ENCODE data around the gene SH3RF3. TPM values are rescaled to one million over a fixed set of nuclear protein-coding genes. Genes with fewer than 3 reads are reported as not detected.

The SH3RF3 gene
- total RNA-seq, 1 donor from 2014 or later, result 2.1 TPM

- H3K9ac ChIP-seq (ENCODE audit: low read depth in 1 of 3, low read length in 3 of 3), result no peak overlapping the region
These were observed 15.3 kb downstream of the SH3RF3 start for GRCh38 chr2:109144271-109144670.

GRCh38 chr2:109144721-109145120, 15.7 kb downstream of the SH3RF3 start:
- Histone ChIP-seq H3K9ac (ENCODE audit: low read depth in 1 of 3, low read length in 3 of 3) (no peak overlapping the region), H3K9me3 (ENCODE audit: control insufficient read depth in 3 of 3, low read length in 3 of 3) (no peaks in the 10 kb centered on the region), H3K4me3 (ENCODE audit: low read length in 3 of 3) (no peak overlapping the region), H3K27me3 (ENCODE audit: control insufficient read depth in 3 of 3, insufficient read depth in 3 of 3, low read length in 3 of 3) (no peaks in the 10 kb centered on the region), H3K27ac (ENCODE audit: low read depth, low read length) (no peak overlapping the region), H3K4me1 (ENCODE audit: control insufficient read depth in 3 of 3, insufficient read depth in 3 of 3, low read length in 3 of 3) (peaks cover 13 to 17% (median 14%) of the 10 kb centered on the region in 3 donors), H3K36me3 (ENCODE audit: control insufficient read depth in 3 of 3, insufficient read depth in 3 of 3, low read length in 3 of 3) (no peaks in the 10 kb centered on the region)

More at GRCh38 chr2:109144271-109144670, 15.3 kb downstream of the SH3RF3 start:
- no peak overlapping the region for H3K4me3 ChIP-seq (ENCODE audit: low read length in 3 of 3)
- no peaks in the 10 kb centered on the region for H3K9me3 ChIP-seq (ENCODE audit: control insufficient read depth in 3 of 3, low read length in 3 of 3)
- no peaks in the 10 kb centered on the region for H3K36me3 ChIP-seq (ENCODE audit: control insufficient read depth in 3 of 3, insufficient read depth in 3 of 3, low read length in 3 of 3)
- H3K27ac ChIP-seq (ENCODE audit: low read depth, low read length), result no peak overlapping the region
- no peaks in the 10 kb centered on the region for H3K27me3 ChIP-seq (ENCODE audit: control insufficient read depth in 3 of 3, insufficient read depth in 3 of 3, low read length in 3 of 3)
- H3K4me1 ChIP-seq (ENCODE audit: control insufficient read depth in 3 of 3, insufficient read depth in 3 of 3, low read length in 3 of 3), result peaks cover 10 to 14% (median 14%) of the 10 kb centered on the region in 3 donors

- H3K27me3 ChIP-seq (ENCODE audit: control insufficient read depth in 3 of 3, insufficient read depth in 3 of 3, low read length in 3 of 3), result no peaks in the 10 kb centered on the region
- H3K4me1 ChIP-seq (ENCODE audit: control insufficient read depth in 3 of 3, insufficient read depth in 3 of 3, low read length in 3 of 3), result peaks cover 13 to 17% (median 14%) of the 10 kb centered on the region in 3 donors
- H3K27ac ChIP-seq (ENCODE audit: low read depth, low read length), result no peak overlapping the region
- H3K36me3 ChIP-seq (ENCODE audit: control insufficient read depth in 3 of 3, insufficient read depth in 3 of 3, low read length in 3 of 3), result no peaks in the 10 kb centered on the region
- no peak overlapping the region for H3K4me3 ChIP-seq (ENCODE audit: low read length in 3 of 3)
- H3K9ac ChIP-seq (ENCODE audit: low read depth in 1 of 3, low read length in 3 of 3), result no peak overlapping the region
- no peaks in the 10 kb centered on the region for H3K9me3 ChIP-seq (ENCODE audit: control insufficient read depth in 3 of 3, low read length in 3 of 3)
These were observed 16.3 kb downstream of the SH3RF3 start for GRCh38 chr2:109145286-109145685.

GRCh38 chr2:109147405-109147804, 18.4 kb downstream of the SH3RF3 start:
- Histone ChIP-seq H3K4me3 (ENCODE audit: low read length in 3 of 3) (no peak overlapping the region), H3K27ac (ENCODE audit: low read depth, low read length) (no peak overlapping the region), H3K27me3 (ENCODE audit: control insufficient read depth in 3 of 3, insufficient read depth in 3 of 3, low read length in 3 of 3) (no peaks in the 10 kb centered on the region), H3K4me1 (ENCODE audit: control insufficient read depth in 3 of 3, insufficient read depth in 3 of 3, low read length in 3 of 3) (peaks cover 13 to 17% (median 14%) of the 10 kb centered on the region in 3 donors), H3K9ac (ENCODE audit: low read depth in 1 of 3, low read length in 3 of 3) (no peak overlapping the region), H3K9me3 (ENCODE audit: control insufficient read depth in 3 of 3, low read length in 3 of 3) (no peaks in the 10 kb centered on the region), H3K36me3 (ENCODE audit: control insufficient read depth in 3 of 3, insufficient read depth in 3 of 3, low read length in 3 of 3) (no peaks in the 10 kb centered on the region)

GRCh38 chr2:109148117-109148746, 19.2 kb downstream of the SH3RF3 start:
- H3K27me3 ChIP-seq (ENCODE audit: control insufficient read depth in 3 of 3, insufficient read depth in 3 of 3, low read length in 3 of 3), result no peaks in the 10 kb centered on the region
- no peak overlapping the region for H3K4me3 ChIP-seq (ENCODE audit: low read length in 3 of 3)
- no peak overlapping the region for H3K27ac ChIP-seq (ENCODE audit: low read depth, low read length)
- H3K4me1 ChIP-seq (ENCODE audit: control insufficient read depth in 3 of 3, insufficient read depth in 3 of 3, low read length in 3 of 3), result peaks cover 13 to 17% (median 14%) of the 10 kb centered on the region in 3 donors
- H3K9ac ChIP-seq (ENCODE audit: low read depth in 1 of 3, low read length in 3 of 3), result no peak overlapping the region
- H3K36me3 ChIP-seq (ENCODE audit: control insufficient read depth in 3 of 3, insufficient read depth in 3 of 3, low read length in 3 of 3), result no peaks in the 10 kb centered on the region
- no peaks in the 10 kb centered on the region for H3K9me3 ChIP-seq (ENCODE audit: control insufficient read depth in 3 of 3, low read length in 3 of 3)

GRCh38 chr2:109148991-109149645, 20.1 kb downstream of the SH3RF3 start:
- no peaks in the 10 kb centered on the region for H3K36me3 ChIP-seq (ENCODE audit: control insufficient read depth in 3 of 3, insufficient read depth in 3 of 3, low read length in 3 of 3)
- H3K27me3 ChIP-seq (ENCODE audit: control insufficient read depth in 3 of 3, insufficient read depth in 3 of 3, low read length in 3 of 3), result no peaks in the 10 kb centered on the region
- H3K4me3 ChIP-seq (ENCODE audit: low read length in 3 of 3), result no peak overlapping the region
- H3K9ac ChIP-seq (ENCODE audit: low read depth in 1 of 3, low read length in 3 of 3), result no peak overlapping the region
- no peak overlapping the region for H3K27ac ChIP-seq (ENCODE audit: low read depth, low read length)
- H3K4me1 ChIP-seq (ENCODE audit: control insufficient read depth in 3 of 3, insufficient read depth in 3 of 3, low read length in 3 of 3), result peaks cover 13 to 21% (median 14%) of the 10 kb centered on the region in 3 donors
- no peaks in the 10 kb centered on the region for H3K9me3 ChIP-seq (ENCODE audit: control insufficient read depth in 3 of 3, low read length in 3 of 3)

GRCh38 chr2:109150559-109150958, 21.6 kb downstream of the SH3RF3 start:
- H3K27me3 ChIP-seq (ENCODE audit: control insufficient read depth in 3 of 3, insufficient read depth in 3 of 3, low read length in 3 of 3), result no peaks in the 10 kb centered on the region
- no peaks in the 10 kb centered on the region for H3K9me3 ChIP-seq (ENCODE audit: control insufficient read depth in 3 of 3, low read length in 3 of 3)
- H3K4me3 ChIP-seq (ENCODE audit: low read length in 3 of 3), result no peak overlapping the region
- H3K27ac ChIP-seq (ENCODE audit: low read depth, low read length), result no peak overlapping the region
- no peak overlapping the region for H3K9ac ChIP-seq (ENCODE audit: low read depth in 1 of 3, low read length in 3 of 3)
- no peaks in the 10 kb centered on the region for H3K36me3 ChIP-seq (ENCODE audit: control insufficient read depth in 3 of 3, insufficient read depth in 3 of 3, low read length in 3 of 3)
- H3K4me1 ChIP-seq (ENCODE audit: control insufficient read depth in 3 of 3, insufficient read depth in 3 of 3, low read length in 3 of 3), result peaks cover 11 to 17% (median 14%) of the 10 kb centered on the region in 3 donors

- Histone ChIP-seq H3K9ac (ENCODE audit: low read depth in 1 of 3, low read length in 3 of 3) (no peak overlapping the region), H3K4me3 (ENCODE audit: low read length in 3 of 3) (no peak overlapping the region), H3K27ac (ENCODE audit: low read depth, low read length) (no peak overlapping the region), H3K4me1 (ENCODE audit: control insufficient read depth in 3 of 3, insufficient read depth in 3 of 3, low read length in 3 of 3) (peaks cover 12 to 20% (median 18%) of the 10 kb centered on the region in 3 donors), H3K9me3 (ENCODE audit: control insufficient read depth in 3 of 3, low read length in 3 of 3) (no peaks in the 10 kb centered on the region), H3K27me3 (ENCODE audit: control insufficient read depth in 3 of 3, insufficient read depth in 3 of 3, low read length in 3 of 3) (no peaks in the 10 kb centered on the region), H3K36me3 (ENCODE audit: control insufficient read depth in 3 of 3, insufficient read depth in 3 of 3, low read length in 3 of 3) (no peaks in the 10 kb centered on the region)
These were observed 22.5 kb downstream of the SH3RF3 start for GRCh38 chr2:109151519-109151918.

GRCh38 chr2:109153005-109153784, 24.2 kb downstream of the SH3RF3 start:
- H3K4me1 ChIP-seq (ENCODE audit: control insufficient read depth in 3 of 3, insufficient read depth in 3 of 3, low read length in 3 of 3), result peaks cover 12 to 23% (median 15%) of the 10 kb centered on the region in 3 donors
- no peak overlapping the region for H3K4me3 ChIP-seq (ENCODE audit: low read length in 3 of 3)
- H3K27me3 ChIP-seq (ENCODE audit: control insufficient read depth in 3 of 3, insufficient read depth in 3 of 3, low read length in 3 of 3), result no peaks in the 10 kb centered on the region
- no peaks in the 10 kb centered on the region for H3K9me3 ChIP-seq (ENCODE audit: control insufficient read depth in 3 of 3, low read length in 3 of 3)
- H3K9ac ChIP-seq (ENCODE audit: low read depth in 1 of 3, low read length in 3 of 3), result no peak overlapping the region
- no peak overlapping the region for H3K27ac ChIP-seq (ENCODE audit: low read depth, low read length)
- no peaks in the 10 kb centered on the region for H3K36me3 ChIP-seq (ENCODE audit: control insufficient read depth in 3 of 3, insufficient read depth in 3 of 3, low read length in 3 of 3)

GRCh38 chr2:109153807-109154206, 24.8 kb downstream of the SH3RF3 start:
- H3K27me3 ChIP-seq (ENCODE audit: control insufficient read depth in 3 of 3, insufficient read depth in 3 of 3, low read length in 3 of 3), result no peaks in the 10 kb centered on the region

More at GRCh38 chr2:109153807-109154206, 24.8 kb downstream of the SH3RF3 start:
- Histone ChIP-seq H3K9me3 (ENCODE audit: control insufficient read depth in 3 of 3, low read length in 3 of 3) (no peaks in the 10 kb centered on the region), H3K4me3 (ENCODE audit: low read length in 3 of 3) (no peak overlapping the region), H3K27ac (ENCODE audit: low read depth, low read length) (no peak overlapping the region), H3K4me1 (ENCODE audit: control insufficient read depth in 3 of 3, insufficient read depth in 3 of 3, low read length in 3 of 3) (peaks cover 11 to 22% (median 13%) of the 10 kb centered on the region in 3 donors), H3K9ac (ENCODE audit: low read depth in 1 of 3, low read length in 3 of 3) (no peak overlapping the region), H3K36me3 (ENCODE audit: control insufficient read depth in 3 of 3, insufficient read depth in 3 of 3, low read length in 3 of 3) (no peaks in the 10 kb centered on the region)

Measured in skeletal muscle tissue (tissue), 4 donors.